Loucy (cell line): Measurements from ENCODE around the gene FAM222A.

Experiments
- EZH2phosphoT487 ChIP-seq: fragments of 200-600 bp; IDR thresholded peaks from 2 replicates; pipeline ENCODE4 v1.6.1; 2018; ENCODE audit warnings: antibody characterized with exemption, mild to moderate bottlenecking, moderate library complexity, borderline replicate concordance
- TF ChIP-seq, protein P1 (sequence below): fragments of 200-600 bp; sonication (generic); conservative IDR thresholded peaks from 2 replicates; pipeline ENCODE4 v1.5.1; 2014; ENCODE audit warnings: mild to moderate bottlenecking, antibody characterized with exemption, low read length

GRCh38 chr12:109671502-109671901 lies 42.1 kb upstream of the FAM222A start:
- TF ChIP-seq, protein P1, sequence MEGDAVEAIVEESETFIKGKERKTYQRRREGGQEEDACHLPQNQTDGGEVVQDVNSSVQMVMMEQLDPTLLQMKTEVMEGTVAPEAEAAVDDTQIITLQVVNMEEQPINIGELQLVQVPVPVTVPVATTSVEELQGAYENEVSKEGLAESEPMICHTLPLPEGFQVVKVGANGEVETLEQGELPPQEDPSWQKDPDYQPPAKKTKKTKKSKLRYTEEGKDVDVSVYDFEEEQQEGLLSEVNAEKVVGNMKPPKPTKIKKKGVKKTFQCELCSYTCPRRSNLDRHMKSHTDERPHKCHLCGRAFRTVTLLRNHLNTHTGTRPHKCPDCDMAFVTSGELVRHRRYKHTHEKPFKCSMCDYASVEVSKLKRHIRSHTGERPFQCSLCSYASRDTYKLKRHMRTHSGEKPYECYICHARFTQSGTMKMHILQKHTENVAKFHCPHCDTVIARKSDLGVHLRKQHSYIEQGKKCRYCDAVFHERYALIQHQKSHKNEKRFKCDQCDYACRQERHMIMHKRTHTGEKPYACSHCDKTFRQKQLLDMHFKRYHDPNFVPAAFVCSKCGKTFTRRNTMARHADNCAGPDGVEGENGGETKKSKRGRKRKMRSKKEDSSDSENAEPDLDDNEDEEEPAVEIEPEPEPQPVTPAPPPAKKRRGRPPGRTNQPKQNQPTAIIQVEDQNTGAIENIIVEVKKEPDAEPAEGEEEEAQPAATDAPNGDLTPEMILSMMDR = no peak
- no peak for TF ChIP-seq EZH2phosphoT487
